Right kidney (tissue), 1 donor: ENCODE data around the gene CERKL.

Experiments
- DNase-seq: peaks from one replicate; pipeline ENCODE4 v3.0.0-alpha.2; 2016

Gene CERKL

GRCh38 chr2:181626671-181627070, 30.2 kb downstream of the CERKL start:
- DNase-seq = no peak

- no peak for DNase-seq
Observed at GRCh38 chr2:181623159-181623558, 33.7 kb downstream of the CERKL start.

GRCh38 chr2:181621779-181622490, 35.0 kb downstream of the CERKL start:
- DNase-seq = no peak

- DNase-seq = no peak
Observed at GRCh38 chr2:181619516-181619915, 37.4 kb downstream of the CERKL start.

GRCh38 chr2:181616715-181617114, 40.2 kb downstream of the CERKL start:
- no peak for DNase-seq

- no peak for DNase-seq
Observed at GRCh38 chr2:181614874-181615638, 41.8 kb downstream of the CERKL start.

- no peak for DNase-seq
Observed at GRCh38 chr2:181613241-181613640, 43.7 kb downstream of the CERKL start.

GRCh38 chr2:181607629-181608590, 49.0 kb downstream of the CERKL start:
- DNase-seq = no peak

GRCh38 chr2:181605889-181606837, 50.7 kb downstream of the CERKL start:
- DNase-seq = no peak

- DNase-seq = no peak
Observed at GRCh38 chr2:181602017-181602416, 54.9 kb downstream of the CERKL start.

- no peak for DNase-seq
Observed at GRCh38 chr2:181596556-181596955, 60.3 kb downstream of the CERKL start.

GRCh38 chr2:181594322-181594721, 62.6 kb downstream of the CERKL start:
- DNase-seq = no peak

GRCh38 chr2:181589779-181590178, 67.1 kb downstream of the CERKL start:
- DNase-seq = no peak

- DNase-seq = no peak
Observed at GRCh38 chr2:181588546-181588945, 68.4 kb downstream of the CERKL start.

- peak; percentile 54 for DNase-seq
Observed at GRCh38 chr2:181586569-181587081, 70.3 kb downstream of the CERKL start.

GRCh38 chr2:181585732-181586131, 71.2 kb downstream of the CERKL start:
- DNase-seq = peak; percentile 7

GRCh38 chr2:181581534-181581933, 75.4 kb downstream of the CERKL start:
- DNase-seq = no peak

GRCh38 chr2:181578829-181579228, 78.1 kb downstream of the CERKL start:
- no peak for DNase-seq

GRCh38 chr2:181576431-181576830, 80.5 kb downstream of the CERKL start:
- no peak for DNase-seq

GRCh38 chr2:181575650-181576025, 81.3 kb downstream of the CERKL start:
- no peak for DNase-seq

- peak; percentile 8 for DNase-seq
Observed at GRCh38 chr2:181575024-181575649, 81.8 kb downstream of the CERKL start.
